GM18858 (cell line): ENCODE measurements around the gene MLLT3.

Experiments used
- ATAC-seq: cut with Tn5 transposase; IDR thresholded peaks from one replicate; pipeline ENCODE4 v1.9.1; 2021; ENCODE audit not compliant: unreplicated experiment

Gene MLLT3

DNA sequence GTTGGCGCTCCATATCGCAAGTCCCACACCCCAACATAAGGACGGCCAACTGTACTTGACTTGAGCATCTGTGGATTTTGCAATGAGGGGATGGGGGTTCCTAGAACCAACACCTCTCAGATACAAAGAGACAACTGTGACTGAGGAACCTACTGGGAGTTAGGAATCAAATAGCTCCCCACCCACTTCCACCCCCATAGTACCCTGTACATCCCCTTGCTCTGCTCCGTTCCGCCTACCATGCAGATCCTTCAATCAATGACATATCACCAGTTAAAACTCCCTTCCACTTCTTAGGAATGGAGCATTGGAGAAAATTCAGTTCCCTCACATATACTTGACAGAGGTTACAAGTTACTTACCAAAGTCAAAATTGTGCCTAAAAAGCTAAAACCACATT lies 140.9 kb downstream of the MLLT3 start:
- ATAC-seq, result no peak

DNA sequence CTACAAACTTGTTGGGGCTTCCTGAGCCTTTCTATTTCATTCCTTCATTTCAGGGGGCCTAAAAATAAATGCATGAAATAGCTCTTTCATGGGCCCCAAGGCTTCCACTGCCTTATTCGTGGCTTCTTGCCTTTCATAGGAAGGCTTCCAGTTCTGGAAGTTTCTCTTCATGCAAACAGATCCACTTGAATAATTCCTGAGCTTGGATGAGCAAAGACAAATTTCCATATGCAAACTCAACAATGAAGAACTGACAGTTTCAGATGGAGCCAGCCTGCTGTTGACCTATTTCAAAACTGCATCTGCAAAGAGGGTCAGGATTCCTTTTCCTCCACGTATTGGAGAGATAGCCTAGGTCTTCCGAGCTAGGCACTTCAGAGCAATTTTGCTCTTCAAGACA lies 142.1 kb downstream of the MLLT3 start:
- no peak for ATAC-seq

DNA sequence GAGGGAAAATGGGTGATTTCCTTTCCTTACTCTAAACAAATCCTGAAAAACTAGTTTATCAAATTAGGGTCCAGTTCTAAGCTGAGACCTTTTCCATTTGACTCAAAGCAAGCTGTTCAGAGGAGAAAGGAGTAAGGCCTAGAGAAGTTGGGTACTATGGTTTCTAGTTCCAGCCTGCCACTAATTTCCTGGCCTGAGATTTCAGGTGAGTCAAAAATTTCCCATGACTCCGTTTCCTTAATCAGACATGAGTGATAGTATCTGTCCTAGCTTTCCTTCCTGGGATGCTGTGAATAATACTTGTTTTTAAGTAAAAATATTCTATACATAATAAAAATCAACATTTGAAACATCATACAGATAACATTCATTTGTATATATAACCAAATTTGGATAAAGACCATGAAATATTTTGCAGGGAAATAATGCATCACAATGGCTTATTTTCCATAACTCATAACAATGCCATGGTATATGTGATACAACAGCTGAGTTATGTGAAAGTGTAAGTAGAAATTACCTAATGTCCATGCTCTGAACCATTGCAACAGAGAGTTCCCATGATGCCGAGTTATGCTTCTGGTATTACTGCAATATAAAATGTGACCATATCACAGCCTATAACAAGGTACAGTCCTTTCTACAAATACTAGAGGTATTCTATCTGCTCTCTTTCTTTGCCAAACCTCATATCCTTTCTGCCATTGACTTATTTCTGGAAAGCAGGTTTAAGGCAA lies 142.7 kb downstream of the MLLT3 start:
- ATAC-seq, result peak; percentile 77

DNA sequence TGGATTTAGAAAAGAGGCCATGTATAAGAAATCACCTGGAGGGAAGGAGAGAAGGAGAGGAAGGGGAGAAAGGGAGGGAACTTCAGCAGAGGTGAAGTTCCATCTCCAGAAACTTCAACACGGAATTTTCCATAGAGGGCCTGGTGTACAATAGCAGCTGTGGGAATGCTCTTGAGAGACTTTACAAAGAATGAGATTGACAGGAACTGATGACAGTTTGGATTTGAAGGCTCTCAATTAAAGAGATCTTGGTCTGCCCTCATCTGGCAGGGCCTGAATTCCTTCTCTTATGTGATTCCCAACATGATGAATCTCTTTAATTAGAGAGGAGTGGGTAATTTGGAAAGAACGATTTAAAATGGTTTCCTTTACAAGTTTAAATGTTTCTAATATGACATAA lies 143.5 kb downstream of the MLLT3 start:
- no peak for ATAC-seq

DNA sequence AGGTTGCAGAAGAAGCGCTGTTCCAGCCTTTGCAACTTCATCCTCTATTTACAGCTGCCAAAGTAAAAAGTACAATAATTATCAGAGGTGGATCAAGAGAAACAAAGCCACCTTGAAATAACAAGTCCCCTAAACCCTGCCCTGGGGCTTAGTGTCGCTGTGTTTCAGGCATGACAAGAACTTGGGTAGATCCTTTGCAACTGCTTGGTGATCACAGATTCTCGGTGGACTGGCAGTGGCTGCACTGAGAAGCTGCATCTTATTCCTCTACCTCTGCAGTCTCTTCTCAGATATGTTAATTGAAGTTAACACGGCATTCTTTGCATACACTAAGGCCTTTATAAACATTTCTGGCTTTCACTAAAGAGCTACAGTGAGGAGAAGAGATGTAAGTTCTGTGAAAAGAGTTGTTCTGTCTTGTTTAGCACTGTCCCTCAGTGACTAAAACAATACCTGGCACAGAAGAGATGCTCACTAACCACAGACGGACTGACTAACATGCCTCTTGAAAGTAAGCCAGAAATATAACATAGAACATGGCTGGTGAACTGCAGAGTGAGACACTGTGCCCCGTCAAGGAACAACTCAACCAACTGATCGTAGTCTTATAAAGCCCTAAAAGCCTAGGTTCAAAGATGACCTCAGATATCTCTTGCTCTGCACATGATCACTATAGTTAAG lies 144.2 kb downstream of the MLLT3 start:
- ATAC-seq, result no peak

DNA sequence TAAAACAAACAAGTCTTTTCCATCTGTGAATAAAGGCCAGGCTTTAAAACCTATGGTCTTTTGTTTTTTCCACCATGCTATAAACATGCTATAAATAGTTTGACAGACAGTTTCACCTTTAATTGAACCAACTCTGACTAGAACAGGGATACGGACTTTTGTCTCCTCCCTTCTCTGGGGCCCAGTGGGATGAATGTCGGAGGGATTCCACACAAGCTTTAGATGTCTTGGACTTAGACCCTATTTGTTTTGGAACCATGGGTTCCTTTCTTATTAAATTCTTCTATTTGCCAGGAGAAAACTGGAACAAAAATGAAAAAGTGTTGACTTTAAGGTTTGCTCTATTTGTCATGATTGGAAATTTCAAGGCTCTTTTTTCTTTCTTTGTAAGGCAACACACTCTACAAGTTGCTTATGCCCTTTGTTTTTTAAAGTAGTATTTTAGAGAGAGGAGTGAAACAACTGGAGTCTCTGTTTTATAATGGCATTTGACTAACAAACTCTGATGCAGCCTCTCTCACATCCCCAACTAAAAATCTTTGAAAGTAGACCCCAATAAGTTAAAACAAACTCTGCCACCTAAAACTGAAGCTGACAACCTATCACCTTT lies 145.3 kb downstream of the MLLT3 start:
- no peak for ATAC-seq

DNA sequence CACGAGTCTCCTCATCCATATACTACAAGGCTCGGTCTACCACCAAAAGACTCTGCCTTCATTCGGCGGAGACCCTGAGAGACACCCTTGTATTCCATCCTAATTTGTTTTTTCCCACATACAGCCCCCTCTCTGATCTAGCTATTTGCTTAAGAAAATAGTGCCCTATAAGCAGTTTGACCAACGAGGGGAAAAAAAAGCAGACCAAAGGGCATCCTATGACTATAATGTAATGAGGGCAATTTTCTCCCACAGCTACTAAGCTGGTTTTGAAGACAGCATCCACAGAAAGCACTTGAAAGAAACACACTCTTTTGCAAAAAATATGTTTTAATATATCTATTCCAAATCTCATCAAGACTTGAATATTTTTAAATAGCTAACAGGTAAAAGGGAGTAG lies 147.8 kb downstream of the MLLT3 start:
- ATAC-seq, result no peak

DNA sequence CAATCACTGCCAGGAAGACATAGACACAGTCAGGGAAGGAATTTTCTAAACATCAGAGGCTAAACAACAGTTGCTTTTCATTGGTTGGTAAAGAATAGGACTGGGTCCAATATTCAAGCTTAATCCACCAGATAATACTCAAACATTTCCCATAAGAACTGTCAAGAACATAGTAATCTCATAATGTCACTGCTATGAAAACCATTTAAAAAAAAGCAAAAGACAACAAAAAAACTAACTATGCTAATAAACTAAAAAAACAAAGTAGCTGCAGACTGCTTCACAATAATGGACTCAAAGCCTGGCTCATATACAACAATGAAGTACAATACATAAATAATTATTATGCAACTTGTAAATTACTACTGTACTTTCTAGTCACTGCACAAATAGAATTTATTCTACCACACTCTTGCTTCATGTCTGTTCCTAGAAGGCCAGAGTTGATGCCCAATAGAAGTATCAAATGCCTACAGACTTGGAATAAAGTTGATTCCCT lies 148.7 kb downstream of the MLLT3 start:
- no peak for ATAC-seq

DNA sequence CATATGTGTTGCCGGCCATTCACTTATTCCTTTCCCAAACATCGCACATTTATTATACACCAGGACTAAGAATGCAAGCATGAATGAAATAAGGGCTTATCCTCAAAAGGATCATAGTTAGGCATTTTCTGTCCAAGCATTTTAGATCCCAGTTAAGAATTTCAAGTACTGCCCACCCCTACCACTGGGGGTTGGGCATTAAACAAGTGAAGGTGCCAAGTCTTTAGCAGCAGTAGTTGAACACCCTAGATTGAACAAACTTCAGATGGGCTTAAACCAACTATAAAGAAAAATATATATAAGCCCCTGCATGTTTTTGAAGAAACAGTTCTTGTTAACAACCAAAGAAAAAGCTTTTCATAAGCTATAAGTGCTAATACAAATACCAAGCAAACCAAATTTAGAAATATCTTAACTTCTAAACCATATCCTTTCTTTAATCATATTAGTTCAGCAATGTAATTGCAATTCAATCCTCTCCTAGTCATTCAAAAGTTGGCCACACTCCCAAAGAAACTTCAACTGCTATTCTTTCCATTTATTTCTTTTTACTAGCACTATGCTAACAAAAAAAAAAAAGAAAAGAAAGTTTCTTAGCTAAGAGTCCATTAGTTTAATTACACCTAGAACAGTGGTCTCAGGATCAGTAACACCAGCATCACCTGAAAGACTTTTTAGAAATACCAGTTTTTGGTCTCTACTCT lies 149.8 kb downstream of the MLLT3 start:
- no peak for ATAC-seq

DNA sequence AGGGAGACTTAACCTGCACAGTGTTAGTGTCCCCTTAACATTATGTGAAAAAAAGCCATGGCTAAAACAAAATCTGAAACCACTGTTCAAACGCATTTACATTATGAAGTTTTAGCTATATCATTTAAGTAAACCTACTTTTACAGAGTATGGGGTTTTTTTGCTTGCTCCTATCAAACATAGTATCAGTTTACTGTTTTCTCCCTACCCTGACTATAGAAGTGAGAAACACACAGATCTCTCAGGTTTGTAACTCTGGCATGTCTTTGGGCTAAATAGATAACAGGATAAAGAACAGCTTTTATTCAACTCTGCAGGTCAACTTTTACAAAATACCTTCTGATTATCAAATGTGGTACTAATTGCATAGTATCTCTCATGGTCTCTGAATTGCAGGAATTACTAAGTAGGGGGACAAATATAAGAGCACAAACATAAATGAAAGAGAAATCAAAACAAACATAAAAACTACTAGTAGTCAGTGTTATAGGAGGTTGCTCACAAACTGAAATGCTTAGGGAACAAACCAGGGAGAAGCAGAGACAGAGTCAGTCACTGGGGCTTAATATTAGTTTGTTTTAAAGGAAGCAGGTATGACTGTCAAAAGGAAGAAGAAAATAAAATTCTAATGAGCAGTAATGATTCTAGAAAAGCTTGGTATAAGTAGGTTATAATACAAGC lies 155.8 kb downstream of the MLLT3 start:
- no peak for ATAC-seq

DNA sequence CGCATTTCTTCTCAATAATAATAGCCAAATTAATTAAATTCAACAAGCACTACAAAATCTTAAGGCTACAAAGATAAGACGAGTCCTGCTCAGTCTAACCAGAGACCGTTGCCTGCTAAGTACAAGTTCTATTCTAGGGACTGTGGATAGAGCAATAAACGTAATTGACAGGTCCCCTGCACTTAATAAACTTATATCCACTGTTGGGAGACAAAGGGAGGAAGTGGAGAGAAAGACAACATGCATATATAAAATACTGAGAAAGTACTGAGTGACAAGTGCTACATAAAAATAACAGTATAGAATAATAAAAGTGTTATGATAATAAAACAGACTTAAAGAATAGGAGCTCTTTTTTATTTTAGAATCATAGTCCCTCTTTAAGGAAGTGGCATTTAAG lies 158.1 kb downstream of the MLLT3 start:
- no peak for ATAC-seq

DNA sequence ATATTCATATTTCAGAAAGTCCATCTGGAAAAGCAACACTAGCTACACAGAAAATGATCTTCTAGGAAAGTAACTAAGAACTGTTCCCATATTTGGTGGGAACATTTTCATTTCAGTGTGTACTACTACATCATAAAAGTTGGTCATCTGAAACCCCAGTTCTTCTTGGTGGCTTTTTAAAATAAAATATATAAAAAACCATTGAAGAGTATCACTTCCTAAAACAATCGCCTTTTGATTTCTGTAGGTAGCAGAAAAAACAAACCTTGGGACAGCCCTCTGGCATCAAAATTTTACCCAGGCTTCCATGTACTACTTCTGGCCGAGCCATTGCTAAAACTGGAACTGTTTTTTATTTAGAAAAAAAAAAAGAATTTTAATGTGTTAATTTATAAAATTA lies 158.5 kb downstream of the MLLT3 start:
- no peak for ATAC-seq

DNA sequence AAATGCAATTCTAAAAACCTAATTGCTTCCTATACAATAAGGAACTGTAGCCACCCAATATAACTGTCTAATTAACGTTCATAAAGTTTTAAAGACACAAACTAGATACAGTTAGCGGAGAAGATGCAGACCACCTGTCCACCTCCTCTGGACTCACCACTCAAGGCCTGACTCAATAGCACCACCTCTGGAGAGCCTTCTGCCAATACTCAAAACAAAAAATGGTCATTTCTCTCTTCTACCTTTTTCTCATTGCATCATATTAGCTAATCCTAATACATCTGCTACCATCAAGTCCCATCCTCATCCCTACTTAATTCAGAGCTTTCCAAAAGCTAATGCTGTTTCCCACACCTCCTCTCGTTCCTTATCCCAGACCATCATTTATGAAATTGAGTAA lies 159.9 kb downstream of the MLLT3 start:
- no peak for ATAC-seq

DNA sequence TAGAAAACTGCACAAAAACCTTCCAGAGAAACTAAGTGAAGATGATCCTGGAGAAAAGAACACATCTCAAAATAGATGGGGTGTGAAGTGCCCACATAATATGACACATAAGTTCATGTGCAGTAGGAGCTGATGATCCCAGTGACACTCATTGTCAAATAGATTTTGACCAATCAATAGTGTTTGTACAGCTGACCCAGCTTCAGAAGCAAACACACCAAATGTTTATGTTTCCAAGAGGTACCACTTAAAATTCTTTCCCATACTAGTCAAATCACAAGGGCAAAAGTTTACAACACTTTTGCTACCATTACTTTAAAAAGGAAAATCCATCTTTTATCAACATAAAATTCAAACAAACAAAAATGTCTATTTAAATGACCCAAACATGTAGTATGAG lies 175.0 kb downstream of the MLLT3 start:
- ATAC-seq, result no peak

DNA sequence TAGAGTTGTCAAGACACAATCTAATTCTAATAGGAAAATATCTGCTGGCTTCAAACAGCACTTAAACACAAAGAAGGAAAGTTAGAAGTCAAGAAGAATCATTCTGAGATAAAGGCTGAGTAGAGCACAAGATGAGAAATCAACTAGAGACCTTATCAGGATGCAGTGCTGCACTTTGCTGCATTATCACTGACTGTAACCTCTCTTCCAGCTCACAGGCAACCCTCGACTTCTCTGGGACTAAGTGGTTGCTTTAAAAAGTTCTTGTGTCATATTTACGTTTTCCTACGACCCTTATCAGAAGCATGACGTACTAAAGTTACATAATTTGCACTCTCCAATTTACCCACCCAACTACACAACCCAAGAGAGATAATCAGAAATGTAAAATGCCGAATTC lies 176.1 kb downstream of the MLLT3 start:
- no peak for ATAC-seq

DNA sequence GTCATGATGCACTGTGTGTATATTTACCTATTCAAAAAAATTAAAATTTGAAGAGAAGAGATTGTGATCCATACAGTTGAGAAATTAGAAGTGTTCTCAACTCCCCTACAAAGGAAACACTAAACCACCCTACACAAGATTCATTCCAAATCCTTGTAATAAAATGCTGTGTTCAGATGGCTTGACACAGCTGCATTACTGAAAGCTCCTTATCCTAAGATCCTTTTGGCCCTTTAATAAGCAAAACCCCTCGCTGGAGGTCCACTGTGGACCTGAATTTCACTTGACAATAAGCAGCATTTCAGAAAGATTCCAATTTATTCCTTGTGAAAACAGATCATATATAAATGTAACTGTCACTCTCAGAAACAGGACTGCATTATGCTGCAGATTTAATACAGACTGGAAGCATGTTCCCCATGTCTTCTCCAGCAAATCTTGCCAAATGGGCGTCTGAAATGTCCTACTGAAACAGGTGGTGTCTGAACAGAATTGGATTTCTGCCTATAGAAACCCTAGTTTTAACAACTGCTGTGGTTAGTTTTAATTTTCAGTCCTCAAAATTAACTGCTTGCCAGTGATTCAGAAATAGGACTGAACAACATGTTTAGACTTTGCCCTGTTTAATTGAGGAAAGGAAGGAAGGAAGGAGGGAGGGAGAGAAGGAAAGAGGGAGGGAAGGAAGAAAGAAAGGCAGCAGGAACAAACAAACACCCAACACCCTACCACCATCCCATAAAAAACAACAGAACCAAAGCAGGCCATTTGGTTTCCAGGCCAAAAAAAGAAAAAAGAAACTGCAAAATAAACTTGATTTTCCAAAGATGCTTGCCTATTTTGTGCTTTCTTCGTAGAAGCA lies 179.6 kb downstream of the MLLT3 start:
- ATAC-seq, result no peak

DNA sequence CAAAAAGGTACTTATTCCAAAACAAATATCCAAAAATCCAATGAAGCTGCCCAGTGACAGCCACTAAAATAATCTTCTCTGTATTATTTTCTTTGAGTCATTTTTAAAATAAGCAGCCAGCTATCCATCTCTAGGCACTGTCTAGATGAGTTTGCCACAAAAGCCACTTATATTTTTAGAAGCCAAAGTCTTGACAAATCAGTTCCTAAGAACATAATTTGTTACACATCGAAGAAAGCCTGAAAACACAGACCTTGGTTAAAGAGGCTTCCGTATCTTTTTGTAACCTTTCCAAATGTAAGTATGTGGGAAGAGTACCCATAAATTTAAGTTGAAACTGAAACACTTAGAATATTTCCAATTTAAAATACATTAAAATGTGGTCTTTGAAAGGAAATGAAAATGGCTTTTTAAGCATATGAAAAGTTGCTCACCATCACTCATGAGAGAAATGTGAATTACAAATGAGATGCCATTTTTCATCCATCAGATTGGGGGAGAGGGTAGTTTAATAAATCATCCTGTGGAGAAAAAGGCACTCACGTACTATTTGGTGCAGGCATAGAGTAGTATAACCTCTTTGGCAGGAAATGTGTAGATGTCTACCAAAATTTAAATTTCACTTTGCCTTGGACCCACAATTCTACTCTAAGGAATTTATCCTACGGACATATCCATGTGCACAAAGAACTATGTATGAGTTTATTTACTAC lies 180.4 kb downstream of the MLLT3 start:
- ATAC-seq, result no peak

DNA sequence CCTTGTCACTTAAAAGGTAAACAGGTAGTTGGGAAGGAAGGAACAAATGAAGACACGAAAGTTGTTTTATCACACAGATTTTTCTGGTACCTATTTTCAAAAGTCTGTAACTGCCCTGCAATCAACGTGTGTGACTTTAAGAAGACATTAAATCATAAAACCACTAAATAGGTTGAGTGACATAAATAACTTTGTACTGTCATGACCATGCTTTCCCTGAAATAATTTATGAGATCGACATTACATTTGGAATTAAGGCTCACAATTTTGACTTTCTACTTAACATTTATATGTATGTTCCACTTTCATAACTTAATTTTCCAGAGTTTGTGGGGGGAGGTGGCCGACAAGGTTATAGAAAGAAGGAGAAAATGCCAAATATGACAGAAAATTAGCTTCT lies 181.1 kb downstream of the MLLT3 start:
- ATAC-seq, result no peak

DNA sequence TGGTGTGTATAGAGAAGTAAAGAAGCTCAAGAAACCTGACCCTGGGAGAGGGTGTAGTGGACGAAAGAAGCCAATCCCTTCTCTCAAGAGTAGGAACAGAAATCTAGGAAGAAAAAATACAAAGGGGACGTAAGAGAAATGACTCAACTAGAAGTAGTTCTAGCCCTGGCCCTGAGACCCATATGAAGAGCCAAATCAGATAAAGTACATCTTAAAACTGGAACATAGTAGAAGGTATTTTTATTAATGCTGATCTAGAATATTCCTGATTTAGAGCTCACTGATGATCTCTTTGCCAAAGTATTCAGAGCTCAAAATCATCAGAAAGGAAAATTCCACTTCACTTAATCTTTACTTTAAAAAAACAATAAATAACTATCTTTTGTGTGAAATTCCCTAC lies 184.8 kb downstream of the MLLT3 start:
- ATAC-seq, result no peak
